ENCODE results near the gene PTPRM.
"Not testable (repeated sequence)": the region's sequence is repeated elsewhere in the genome, so short reads cannot be mapped to it uniquely, and the experiment has no call there.

PTPRM gene

DNA sequence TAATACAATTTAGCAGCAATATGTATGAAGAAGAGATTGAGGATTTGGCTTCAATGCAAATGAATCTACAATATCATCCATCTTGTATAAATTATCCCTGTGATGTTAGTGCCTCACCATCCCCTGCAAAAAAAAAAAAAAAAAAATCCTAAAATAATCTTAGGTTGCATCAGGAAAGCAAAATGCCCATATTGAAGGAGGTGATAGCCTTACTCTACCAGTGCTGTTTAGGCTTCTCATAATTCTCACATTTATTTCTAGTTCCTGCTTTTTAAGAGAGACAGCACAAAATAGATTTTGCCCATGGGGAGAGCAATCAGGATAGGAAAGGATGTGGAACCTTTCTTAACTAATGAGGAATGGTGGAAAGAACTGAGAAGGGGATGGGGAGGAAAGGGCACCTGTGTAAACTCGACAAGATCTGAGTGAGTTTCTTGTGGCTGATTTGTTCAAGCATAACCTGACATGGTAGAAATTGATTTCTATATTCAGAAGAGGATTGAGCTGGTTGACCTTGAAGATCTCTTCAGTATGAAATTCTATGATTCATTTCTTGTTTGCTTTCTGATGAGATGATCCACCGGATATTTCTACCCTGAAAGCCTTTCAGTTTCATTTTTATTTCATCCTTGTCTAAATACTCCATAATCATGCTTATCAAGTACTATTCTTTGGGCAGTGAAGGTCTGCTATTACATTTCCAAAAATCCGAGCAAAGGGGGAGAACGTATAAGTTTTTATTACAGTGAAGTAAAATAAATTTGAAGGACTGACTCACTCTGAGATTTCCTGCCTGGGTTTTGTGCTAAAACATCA lies 391.2 kb downstream of the PTPRM start:
- no peak for DNase-seq

- no peak for DNase-seq
Measured at GRCh38 chr18:7958897-7959146, 391.7 kb downstream of the PTPRM start.

GRCh38 chr18:7966682-7967081 lies 399.6 kb downstream of the PTPRM start:
- DNase-seq = not testable (repeated sequence)

DNA sequence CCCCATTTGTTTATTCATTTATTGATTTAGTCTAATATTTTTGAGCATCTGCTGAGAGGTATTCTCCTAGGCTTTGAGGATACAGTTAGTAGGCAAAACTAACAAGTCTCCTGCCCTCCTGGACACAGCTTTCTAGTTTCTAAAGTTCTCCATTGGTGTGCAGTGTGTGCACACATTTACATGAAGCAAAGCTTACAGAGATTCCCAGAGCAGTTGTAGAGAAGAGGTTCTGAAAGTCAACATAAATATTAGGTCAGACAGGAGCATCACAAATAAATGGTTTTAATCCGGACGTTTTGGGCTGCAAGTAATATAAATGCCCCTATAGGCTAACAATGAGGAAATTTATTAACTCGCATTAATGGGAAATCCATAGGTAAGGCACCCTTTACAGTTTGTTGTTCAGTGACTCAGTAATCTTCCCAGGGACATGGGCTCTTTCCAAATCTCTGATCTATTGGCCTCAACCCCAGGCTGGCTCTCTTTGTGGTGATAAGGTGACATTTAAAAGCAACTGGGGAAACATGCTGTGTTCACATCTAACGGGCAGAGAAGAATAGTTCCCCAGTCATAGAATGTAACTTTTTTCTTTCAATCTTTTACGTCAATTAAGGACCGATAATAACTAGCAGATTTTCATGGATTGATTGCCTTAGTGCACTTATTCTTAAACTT lies 407.2 kb downstream of the PTPRM start:
- no peak for DNase-seq

DNA sequence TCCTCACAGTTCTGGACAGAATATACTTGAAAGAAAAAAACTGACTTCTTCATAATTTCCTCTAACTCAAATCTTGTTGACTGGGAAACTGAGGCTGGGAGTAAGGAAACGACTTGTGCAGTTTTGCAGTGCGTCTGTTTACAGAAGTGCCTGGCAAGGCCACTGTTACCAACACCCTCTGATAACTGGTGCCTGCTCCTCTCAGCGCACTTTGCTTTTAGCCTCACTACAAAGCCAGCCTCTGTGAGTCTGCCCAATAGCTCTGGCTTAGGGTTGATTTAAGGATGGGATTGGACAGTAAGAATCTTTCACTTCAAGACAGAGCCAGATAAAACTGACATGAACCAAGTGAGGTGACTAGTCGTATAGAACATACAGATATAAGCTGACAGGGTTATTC lies 410.8 kb downstream of the PTPRM start:
- DNase-seq = no peak

GRCh38 chr18:7978834-7979233 lies 411.7 kb downstream of the PTPRM start:
- DNase-seq = no peak

GRCh38 chr18:7979714-7980113 lies 412.6 kb downstream of the PTPRM start:
- DNase-seq = no peak

DNA sequence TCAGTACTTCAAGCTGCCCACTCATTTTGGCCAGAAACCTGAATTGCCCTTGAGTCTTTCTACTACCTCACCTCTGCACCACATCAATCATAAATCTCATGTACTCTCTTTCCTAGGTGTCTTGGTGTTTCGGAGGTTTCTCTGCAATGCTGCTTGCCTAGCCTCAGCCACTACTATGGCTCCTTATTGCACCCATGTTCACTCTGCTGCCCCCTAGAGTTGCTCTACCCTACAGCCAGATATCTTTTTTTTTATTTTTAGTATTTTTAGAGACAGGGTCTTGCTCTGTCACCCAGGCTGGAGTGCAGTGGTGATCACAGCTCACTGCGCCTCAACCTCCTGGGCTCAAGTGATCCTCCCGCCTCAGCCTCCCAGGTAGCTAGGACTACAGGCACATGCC lies 413.0 kb downstream of the PTPRM start:
- no peak for DNase-seq

DNA sequence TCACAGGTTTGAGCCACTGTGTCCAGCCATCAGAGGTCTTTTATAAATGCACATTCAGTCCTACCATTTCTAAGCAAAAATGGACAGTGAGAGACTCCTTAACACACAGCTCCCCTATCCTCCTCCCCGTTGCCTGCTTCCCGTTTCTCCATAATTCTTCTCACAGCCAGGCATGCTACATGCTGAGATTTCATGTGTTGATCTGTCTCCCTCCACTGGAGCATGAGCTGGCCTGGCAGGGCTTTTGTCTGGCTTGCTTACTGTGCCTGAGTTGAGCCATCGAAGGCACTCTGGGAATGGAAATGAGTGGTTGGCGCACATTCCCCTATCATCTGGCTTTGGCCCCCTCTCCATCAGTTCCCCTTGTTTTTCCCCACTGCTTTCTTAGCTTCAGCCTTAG lies 413.5 kb downstream of the PTPRM start:
- no peak for DNase-seq

DNA sequence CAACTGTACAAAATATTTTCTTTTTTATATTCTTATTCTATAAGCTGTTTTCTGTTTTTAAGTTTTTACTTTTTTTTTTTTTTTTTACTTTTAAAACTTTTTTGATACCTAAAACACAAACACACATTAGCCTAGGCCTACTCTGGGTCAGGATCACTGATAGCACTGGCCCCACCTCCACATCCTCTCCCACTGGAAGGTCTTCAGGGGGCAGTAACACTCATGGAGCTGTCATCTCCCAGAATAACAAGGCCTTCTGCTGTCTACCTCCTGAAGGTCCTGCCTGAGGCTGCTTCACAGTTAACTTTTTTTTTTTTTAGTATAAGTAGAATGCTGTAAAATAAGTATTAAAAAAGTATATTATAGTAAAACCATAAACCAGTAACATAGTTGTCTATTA lies 415.1 kb downstream of the PTPRM start:
- DNase-seq = no peak

DNA sequence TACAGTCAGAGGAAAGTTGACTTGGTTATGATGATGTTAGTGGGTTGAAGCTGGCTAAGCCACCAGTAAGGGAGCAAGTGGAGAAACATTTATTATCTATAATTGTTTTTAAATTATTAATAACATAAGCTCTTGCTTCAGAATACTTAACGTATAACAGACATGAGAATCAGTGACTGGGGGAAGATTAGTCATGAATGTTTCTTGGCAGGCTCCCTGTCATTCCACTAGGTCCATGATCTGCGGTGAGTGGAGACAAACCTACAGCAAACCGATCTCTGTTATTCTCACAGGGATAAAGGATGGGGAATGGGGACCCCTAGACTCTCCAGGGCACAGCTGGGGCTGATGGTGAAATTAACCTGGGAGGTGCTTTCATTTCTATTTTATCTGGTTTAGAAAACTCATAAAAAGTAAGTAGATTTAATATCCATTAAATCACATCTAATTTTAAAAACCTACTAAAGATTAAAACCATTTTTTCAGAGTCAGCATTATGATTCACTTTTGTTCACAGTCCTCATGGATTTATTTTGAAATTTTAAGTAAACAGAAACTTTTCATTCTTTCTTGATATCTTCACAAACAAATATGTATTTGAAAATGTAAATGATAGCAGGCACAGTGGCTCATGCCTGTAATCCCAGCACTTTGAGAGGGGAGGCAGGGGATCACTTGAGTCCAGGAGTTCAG lies 420.3 kb downstream of the PTPRM start:
- no peak for DNase-seq

- DNase-seq = no peak
Measured at GRCh38 chr18:7990670-7991069, 423.6 kb downstream of the PTPRM start.

DNA sequence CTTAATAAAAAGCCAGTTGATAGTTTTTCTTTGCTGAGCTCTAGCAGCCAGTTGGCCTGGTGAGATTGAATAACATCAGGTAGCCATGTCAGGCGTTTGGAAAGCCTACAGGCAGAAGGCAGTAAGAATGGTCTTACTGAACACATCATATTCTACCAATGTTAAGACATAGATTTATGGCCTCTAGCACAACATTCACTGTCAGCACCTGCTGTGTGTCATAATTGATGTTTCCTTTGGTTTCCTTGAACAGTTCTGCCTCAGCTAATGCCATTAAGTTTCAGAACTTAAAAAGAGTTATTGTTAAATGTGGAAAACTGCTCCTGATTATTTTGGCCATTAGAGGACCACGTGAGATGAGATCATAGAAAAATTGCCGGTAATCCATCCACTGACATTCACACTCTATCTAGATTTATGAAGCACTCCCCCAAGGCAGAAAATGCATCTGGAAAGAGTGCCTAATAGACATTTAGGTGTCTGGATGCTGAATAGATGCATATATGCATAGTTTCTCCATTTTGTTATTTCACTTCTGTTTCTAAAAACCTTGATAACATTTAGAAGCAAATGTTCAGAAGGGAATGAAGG lies 434.7 kb downstream of the PTPRM start:
- DNase-seq = no peak

DNA sequence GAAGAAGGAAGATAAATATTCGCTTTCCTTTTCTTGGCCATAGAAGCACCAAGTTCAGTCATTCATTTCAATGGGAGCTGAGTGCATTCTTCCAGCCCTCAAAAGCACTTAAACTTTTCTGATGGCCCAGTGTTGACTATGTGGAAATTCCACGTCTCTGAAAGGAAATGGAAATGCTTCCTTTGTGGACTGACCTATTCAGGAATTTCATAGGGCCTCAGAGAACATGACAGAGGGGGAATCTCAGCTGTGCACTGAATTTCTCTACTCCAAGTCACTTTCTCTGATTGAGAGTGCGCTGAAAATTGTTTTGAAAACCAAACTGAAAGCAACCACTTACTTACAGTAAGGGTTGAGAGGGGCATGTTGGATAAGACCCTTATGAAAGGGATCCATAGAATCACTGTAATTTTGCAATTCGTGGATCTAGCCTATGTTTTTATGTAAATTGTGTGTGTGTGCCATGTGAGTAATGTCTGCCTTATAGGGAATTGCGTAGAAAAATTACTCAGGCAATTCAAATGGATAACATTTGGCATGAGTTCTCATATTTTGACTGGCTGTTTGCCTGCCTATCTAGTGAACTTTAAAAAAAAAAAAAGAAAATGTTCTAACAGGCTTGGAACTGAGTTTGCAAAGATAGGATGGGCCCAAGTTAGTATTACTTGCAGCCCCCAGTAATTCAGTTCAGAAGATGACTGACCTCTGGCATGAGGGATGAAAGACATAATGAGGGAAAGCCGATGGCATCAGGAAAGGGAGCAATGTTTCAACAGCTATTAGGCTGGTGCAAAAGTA lies 437.0 kb downstream of the PTPRM start:
- DNase-seq = no peak

- no peak for DNase-seq
Measured at GRCh38 chr18:8004792-8005191, 437.7 kb downstream of the PTPRM start.

DNA sequence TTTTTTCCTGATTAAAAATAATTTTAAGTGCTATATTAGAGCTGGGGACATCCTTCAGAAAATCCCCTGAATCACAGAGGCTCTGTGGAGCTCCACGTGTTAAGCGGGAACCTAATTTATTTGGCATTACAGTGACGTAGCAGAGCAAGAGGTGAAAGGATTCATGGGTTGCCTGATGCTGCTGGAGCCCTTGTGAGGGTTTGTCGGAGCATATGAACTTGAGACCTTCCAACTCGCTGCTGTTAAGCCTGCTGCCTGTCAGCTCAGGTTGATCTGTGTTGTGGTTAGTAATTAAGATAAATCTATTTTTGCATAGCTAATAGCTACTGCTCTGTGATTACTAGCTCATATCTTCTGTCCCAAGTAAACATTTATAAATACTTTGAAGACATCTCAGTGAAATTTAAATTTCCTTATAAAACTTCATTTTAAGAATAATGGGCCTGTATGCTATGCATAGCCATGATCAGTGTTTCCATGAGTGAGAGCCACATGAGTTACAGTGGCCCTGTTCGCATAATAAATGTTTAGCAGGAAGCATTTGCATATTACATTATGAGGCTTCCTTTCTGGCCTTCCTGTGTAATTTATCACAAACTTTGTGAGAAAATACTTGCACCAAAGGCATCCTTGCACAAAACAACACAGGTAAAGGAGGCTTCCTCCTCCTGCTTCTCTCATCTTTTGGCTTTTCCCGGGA lies 438.9 kb downstream of the PTPRM start:
- no peak for DNase-seq

DNA sequence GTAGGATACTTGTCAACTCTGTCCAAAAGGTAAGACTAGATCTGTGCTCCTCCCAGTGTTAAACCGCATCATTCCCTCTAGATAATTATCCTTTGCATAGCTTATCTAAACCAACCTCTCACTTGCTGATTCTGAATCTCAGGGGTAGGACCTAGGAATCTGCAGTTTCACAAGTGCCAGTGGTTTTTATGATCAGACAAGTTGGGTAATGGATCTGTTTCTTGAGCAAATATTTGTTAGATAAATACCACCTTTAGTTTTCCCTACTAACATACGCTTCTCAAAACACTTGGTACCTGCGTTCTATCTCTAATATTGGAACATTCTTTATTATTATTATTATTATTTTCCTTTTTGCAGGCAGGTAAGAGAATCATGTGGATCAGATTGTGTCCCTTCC lies 439.9 kb downstream of the PTPRM start:
- no peak for DNase-seq

GRCh38 chr18:8008033-8008432 lies 440.9 kb downstream of the PTPRM start:
- no peak for DNase-seq

- no peak for DNase-seq
Measured at GRCh38 chr18:8011361-8011760, 444.2 kb downstream of the PTPRM start.

GRCh38 chr18:8011906-8012305 lies 444.8 kb downstream of the PTPRM start:
- DNase-seq = no peak

DNA sequence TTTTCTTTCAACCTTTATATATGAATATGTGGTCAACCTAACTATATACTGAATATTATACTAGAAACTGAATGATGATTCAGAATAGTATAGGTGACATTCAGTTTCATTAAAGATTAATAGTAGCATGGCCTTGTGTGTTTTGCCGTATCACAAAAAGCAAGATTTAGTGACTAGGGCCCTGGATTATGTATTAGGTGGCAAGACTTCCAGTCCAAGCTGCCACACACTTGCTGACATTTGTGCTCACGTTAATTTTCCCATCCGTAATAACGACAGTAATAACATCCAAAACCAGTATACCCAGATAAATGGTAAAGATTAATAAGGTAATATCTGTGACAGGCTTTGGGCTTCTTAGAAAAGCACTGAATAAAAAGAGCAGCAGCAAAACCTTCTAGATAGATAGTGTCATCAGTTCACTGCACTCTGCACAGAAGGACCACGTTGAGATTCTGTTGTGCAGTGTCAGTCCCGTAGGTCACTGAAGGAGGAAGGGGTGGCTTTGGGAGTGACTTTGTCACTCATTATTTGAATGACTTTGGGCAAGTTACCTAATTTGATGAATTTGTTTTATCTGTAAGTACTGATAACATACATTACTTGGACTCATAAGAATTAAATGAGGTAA lies 451.7 kb downstream of the PTPRM start:
- DNase-seq = no peak

- no peak for DNase-seq
Measured at GRCh38 chr18:8019600-8019999, 452.5 kb downstream of the PTPRM start.
